Brain microvascular endothelial cell (primary cell): Measurements from ENCODE around the gene BACE2.

Experiments used
- DNase-seq: peaks from one replicate; pipeline ENCODE4 v3.0.0-alpha.2; 2020
- H3K27ac ChIP-seq: fragments of 250-450 bp; sonication (Bioruptor Pico); 2 replicates; pipeline ENCODE4 v1.5.1; 2020; ENCODE audit warnings: mild to moderate bottlenecking, moderate library complexity
- H3K27me3 ChIP-seq: fragments of 250-450 bp; sonication (Bioruptor Pico); replicated peaks from 2 replicates; pipeline ENCODE4 v1.5.1; 2020; ENCODE audit warnings: mild to moderate bottlenecking
- H3K36me3 ChIP-seq: fragments of 250-450 bp; sonication (Bioruptor Pico); replicated peaks from 2 replicates; pipeline ENCODE4 v1.5.1; 2020; ENCODE audit warnings: mild to moderate bottlenecking
- H3K4me3 ChIP-seq: 2 replicates; pipeline ENCODE4 v1.5.1; 2011; ENCODE audit warnings: low read depth, mild to moderate bottlenecking, control low read depth, low read length, moderate library complexity
- CTCF ChIP-seq: IDR thresholded peaks from 2 replicates; pipeline ENCODE4 v1.5.1; 2011; ENCODE audit warnings: low read depth, mild to moderate bottlenecking, moderate library complexity, low read length, control low read depth, inconsistent platforms; ENCODE audit errors: missing control alignments
- in situ Hi-C: cut with HindIII; loops from 2 replicates; pipeline ENCODE4 v1.10.0; 2017; ENCODE audit warnings: low sequenced_read_pairs, low pct_ligation_motif_present

BACE2 gene

GRCh38 chr21:41149199-41149598 lies 18.8 kb upstream of the BACE2 start:
- in situ Hi-C loops: no loop called here
- DNase-seq: no peak
- Histone ChIP-seq H3K4me3 (no peak overlapping the region), H3K27ac (no peak overlapping the region), H3K36me3 (no peaks in the 10 kb centered on the region), H3K27me3 (no peaks in the 10 kb centered on the region)
- no peak for TF ChIP-seq CTCF

- no peak for TF ChIP-seq CTCF
- Histone ChIP-seq H3K27me3 (no peaks in the 10 kb centered on the region), H3K36me3 (no peaks in the 10 kb centered on the region), H3K4me3 (no peak overlapping the region), H3K27ac (no peak overlapping the region)
- in situ Hi-C loops: no loop called here
- DNase-seq: no peak
These were observed 15.8 kb upstream of the BACE2 start for GRCh38 chr21:41152147-41152546.

- H3K36me3 ChIP-seq: no peaks in the 10 kb centered on the region
- no peak for DNase-seq
- H3K27ac ChIP-seq: no peak overlapping the region
- H3K27me3 ChIP-seq: no peaks in the 10 kb centered on the region
- no peak for TF ChIP-seq CTCF
- no peak overlapping the region for H3K4me3 ChIP-seq
- in situ Hi-C loops: no loop called here
These were observed 14.5 kb upstream of the BACE2 start for GRCh38 chr21:41153443-41153842.

DNA sequence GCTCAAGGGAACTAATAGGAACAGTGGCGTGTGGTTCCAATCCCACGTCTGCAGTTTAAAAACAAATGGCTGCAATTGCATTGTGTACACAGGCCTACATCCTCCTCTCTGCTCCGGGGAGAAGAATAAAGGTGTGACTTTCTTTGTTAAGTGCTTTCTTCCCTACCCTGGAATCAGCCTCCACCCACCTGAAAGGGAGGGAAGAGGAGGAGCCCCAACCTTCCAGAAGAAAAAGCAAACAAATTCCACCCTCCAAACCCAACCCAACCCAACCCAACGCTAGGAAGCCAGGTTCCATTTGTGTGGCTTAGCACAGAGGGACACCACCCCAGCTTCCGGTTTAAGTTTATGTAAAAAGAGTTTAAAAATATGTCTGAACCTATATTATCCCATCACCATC lies 11.8 kb upstream of the BACE2 start:
- in situ Hi-C loops: no loop called here
- no peak for TF ChIP-seq CTCF

DNA sequence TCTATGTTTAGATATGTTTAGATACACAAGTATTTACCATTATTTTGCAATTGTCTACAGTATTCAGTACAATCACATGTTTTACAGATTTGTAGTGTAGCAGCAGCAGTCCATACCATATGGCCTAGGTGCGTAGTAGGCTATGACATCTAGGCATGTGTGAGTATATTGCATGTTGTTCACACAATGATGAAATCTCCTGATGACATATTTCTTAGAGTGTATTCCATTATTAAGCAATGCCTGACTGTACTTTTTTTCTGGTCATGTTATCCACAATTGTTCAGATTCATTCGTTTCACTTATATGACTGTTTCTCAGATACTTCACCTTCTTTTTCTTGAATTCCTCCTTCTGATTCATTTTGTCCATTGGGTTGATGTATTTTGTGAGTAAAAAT lies 9.9 kb upstream of the BACE2 start:
- in situ Hi-C loops: no loop called here
- Histone ChIP-seq H3K36me3 (no peaks in the 10 kb centered on the region), H3K4me3 (no peak overlapping the region), H3K27ac (no peak overlapping the region), H3K27me3 (no peaks in the 10 kb centered on the region)
- no peak for DNase-seq
- TF ChIP-seq CTCF: no peak

More for the DNA sequence above, 11.8 kb upstream of the BACE2 start:
- no peak overlapping the region for H3K4me3 ChIP-seq
- DNase-seq: no peak
- no peaks in the 10 kb centered on the region for H3K27me3 ChIP-seq
- H3K36me3 ChIP-seq: no peaks in the 10 kb centered on the region
- H3K27ac ChIP-seq: no peak overlapping the region

DNA sequence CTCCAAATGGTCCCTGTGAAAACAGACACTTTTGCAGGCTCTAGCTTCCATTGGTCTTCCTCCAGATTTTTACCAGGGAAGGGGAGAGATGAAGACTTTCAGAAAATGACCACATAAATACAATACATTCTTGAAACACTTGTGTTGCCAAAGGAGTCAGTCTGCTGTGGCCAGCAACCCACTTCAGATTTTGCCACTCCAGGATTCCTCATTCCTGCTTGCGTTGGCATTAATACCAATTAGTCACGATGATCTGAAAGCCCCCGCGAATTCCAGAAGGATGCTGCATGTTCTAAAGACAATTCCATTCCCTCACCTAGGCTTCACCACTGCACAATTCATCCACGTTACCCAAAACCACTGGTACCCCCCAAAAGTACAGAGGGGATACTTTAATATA lies 7.9 kb upstream of the BACE2 start:
- no peak for DNase-seq
- no peak for TF ChIP-seq CTCF
- in situ Hi-C loops: no loop called here
- Histone ChIP-seq H3K4me3 (no peak overlapping the region), H3K36me3 (no peaks in the 10 kb centered on the region), H3K27me3 (no peaks in the 10 kb centered on the region), H3K27ac (no peak overlapping the region)
